H4 (cell line): ENCODE results near the gene ACAA1. TPM values are rescaled to one million over a fixed set of nuclear protein-coding genes. Genes with fewer than 3 reads are reported as not detected.
"Not testable (repeated sequence)": the region's sequence is repeated elsewhere in the genome, so short reads cannot be mapped to it uniquely, and the experiment has no call there.

ENCODE experiments used
- DNase-seq: peaks from one replicate; pipeline ENCODE4 v3.0.0-alpha.2; 2015; ENCODE audit warnings: low spot score
- total RNA-seq: library from RNA; depleted of rRNA; stranded (reverse); fragments of >200 nt; shearing (Covaris generic); gene quantifications from 2 replicates; pipeline ENCODE4 v1.2.3, GENCODE V29; 2014

ACAA1 gene
- total RNA-seq, 1 experiment from 2014 or later, result 5.7 TPM

DNA sequence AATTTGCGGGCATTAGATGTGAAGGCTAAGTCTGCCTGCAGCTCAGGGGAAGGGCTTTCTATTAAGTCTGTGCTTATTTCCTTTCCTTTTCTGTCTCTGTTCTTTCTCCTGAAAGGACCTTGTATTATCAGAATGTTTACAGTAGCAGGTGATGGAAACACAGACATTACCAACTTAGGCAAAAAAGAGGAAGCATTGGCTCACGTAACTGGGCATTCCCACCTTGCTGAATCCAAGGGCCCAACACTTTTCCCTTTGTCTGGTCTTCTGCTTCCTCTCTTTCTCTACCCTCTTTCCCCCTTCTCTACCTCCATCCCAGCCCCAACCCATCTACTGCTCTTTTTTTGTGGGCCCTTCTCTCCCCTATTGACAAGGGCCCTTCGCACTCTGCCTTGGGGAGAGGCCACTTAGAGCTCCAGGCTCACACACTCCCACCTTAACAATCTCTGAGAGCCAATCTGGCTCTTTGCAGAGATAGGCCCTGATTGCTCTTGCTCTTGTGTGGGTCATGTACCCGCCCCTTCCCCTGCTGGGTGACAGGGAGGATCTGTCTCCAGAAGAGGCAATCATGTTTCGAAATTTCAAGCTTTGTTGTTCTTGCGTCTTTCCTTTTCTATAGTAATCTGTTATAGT is 35.0 kb downstream of the ACAA1 start:
- no peak for DNase-seq

GRCh38 chr3:38100498-38100897 is 36.4 kb downstream of the ACAA1 start:
- no peak for DNase-seq

- DNase-seq, result no peak
Measured at GRCh38 chr3:38099518-38099917, 37.4 kb downstream of the ACAA1 start.

GRCh38 chr3:38098376-38098723 is 38.6 kb downstream of the ACAA1 start:
- no peak for DNase-seq

- DNase-seq, result no peak
Measured at GRCh38 chr3:38097446-38098375, 39.2 kb downstream of the ACAA1 start.

GRCh38 chr3:38095669-38096483 is 41.1 kb downstream of the ACAA1 start:
- no peak for DNase-seq

- DNase-seq, result no peak
Measured at GRCh38 chr3:38094999-38095398, 41.9 kb downstream of the ACAA1 start.

GRCh38 chr3:38090453-38090852 is 46.5 kb downstream of the ACAA1 start:
- no peak for DNase-seq

- no peak for DNase-seq
Measured at GRCh38 chr3:38089163-38089562, 47.8 kb downstream of the ACAA1 start.

GRCh38 chr3:38088126-38089078 is 48.5 kb downstream of the ACAA1 start:
- no peak for DNase-seq

GRCh38 chr3:38087278-38087677 is 49.6 kb downstream of the ACAA1 start:
- not testable (repeated sequence) for DNase-seq

- DNase-seq, result no peak
Measured at GRCh38 chr3:38086496-38086895, 50.4 kb downstream of the ACAA1 start.

DNA sequence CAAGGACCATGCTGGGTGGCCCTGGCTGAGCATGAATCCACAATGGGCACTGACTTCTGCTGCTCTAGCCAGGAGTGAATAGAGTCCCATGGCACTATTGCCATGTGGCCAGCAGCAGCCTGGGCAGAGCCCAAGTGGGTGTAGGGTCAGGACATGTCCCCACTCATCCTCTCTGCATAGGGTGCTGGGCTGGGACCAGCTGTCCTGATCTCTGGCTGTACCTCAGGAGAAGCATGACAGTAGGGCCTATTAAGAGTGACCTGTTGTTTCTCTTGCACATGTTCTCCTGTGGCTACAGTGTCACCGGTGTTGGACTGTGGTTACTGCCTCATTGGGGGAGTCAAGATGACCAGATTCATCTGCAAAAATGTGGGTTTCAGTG is 51.0 kb downstream of the ACAA1 start:
- DNase-seq, result no peak

DNA sequence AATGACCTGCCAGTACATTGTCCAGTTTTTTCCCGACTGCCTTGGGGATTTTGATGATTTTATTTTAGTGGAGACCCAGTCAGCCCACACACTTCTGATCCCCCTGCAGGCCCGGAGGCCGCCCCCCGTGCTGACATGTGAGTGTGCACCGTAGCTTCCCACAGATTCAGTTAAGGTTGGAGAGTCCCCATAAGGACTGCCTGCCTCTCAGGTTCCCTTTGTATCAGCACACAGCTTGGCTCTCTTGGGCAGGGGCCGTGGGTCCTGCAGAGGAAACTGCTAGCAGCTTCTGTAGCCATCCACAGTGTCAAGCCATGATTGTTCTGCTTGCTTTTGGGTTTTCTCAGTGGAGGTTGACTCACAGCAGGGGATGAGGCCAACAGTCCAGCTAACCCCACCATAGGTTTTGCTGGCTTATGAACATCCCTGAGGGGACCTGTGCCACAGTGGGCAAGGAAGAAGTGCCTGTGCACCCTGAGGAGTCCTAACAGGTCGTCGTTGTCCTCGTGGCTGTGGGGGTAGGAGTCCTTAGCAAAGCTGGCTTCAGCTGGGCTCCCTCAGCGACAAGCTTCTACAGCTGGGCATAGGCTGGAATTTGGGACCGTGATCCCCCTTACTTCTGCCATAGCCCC is 51.5 kb downstream of the ACAA1 start:
- DNase-seq, result no peak

DNA sequence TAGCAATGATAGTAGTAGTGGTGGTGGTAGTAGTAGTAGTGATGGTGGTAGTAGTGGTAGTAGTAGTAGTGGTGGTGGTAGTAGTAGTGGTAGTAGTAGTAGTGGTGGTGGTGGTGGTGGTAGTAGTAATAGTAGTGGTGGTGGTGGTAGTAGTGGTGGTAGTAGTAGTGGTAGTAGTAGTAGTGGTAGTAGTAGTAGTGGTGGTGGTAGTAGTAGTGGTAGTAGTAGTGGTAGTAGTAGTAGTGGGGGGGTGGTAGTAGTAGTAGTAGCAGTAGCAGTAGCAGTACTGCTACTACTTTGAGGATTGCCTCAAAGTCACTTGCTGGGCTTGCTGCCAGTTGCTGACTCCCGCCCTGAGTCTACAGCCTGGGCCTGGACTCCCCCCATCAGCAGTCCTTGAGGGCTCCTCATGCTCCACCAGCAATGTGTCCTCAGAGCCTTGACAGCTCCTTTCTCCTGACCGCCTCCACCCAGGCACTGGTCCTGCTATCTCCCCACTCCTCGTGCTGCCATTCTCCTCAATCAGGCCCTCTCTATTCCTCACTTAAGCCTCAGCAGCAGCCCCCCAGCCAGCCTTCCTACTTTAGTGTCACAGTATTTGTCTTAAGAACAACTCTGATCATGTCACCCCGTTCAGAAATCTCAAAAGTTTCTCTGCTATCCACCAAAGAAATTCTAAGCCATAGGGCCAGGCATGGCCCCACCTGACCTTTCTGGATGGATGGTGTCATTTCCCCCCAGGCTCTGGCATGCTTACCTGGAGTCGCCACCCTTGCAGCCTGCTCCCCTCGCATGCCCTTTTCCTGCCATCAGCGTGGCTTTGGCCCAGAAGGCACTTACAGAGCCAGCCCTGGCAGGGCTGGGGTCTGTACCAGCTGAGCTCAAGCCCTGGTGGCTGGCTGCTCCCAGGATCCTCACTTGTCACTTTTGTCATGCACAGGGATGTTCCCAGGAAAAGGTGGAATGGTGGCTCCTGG is 52.3 kb downstream of the ACAA1 start:
- DNase-seq, result peak; percentile 23

GRCh38 chr3:38083871-38084333 is 53.0 kb downstream of the ACAA1 start:
- DNase-seq, result no peak

DNA sequence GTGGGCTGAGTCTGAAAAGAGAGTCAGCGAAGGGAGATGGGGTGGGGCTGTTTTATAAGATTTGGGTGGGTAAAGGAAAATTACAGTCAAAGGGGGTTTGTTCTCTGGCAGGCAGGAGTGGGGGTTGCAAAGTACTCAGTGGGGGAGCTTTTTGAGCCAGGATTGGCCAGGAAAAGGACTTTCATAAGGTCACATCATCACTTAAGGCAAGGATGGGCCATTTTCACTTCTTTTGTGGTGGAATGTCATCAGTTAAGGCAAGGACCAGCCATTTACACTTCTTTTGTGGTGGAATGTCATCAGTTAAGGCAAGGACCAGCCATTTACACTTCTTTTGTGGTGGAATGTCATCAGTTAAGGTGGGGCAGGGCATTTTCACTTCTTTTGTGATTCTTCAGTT is 53.7 kb downstream of the ACAA1 start:
- not testable (repeated sequence) for DNase-seq

DNA sequence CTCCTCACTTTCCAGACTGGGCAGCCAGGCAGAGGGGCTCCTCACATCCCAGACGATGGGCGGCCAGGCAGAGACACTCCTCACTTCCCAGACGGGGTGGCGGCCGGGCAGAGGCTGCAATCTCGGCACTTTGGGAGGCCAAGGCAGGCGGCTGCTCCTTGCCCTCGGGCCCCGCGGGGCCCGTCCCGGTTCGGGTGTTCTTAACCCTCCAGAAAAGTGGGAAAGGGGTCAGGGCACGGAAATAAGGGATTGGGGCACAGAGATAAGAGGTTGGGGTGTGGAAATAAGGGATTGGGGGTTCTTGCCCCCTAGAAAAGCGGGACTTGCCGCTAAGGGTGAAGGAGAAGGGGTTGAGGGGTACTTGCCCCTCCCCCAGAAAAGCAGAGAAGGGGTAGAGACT is 54.6 kb downstream of the ACAA1 start:
- DNase-seq, result not testable (repeated sequence)

- DNase-seq, result not testable (repeated sequence)
Measured at GRCh38 chr3:38077073-38077472, 59.9 kb downstream of the ACAA1 start.
